Kidney capillary endothelial cell (primary cell): ENCODE measurements around the gene RNF213.

ENCODE experiments used
- DNase-seq: peaks from one replicate; pipeline ENCODE4 v3.0.0-alpha.2; 2018; ENCODE audit warnings: low spot score

The RNF213 gene

DNA sequence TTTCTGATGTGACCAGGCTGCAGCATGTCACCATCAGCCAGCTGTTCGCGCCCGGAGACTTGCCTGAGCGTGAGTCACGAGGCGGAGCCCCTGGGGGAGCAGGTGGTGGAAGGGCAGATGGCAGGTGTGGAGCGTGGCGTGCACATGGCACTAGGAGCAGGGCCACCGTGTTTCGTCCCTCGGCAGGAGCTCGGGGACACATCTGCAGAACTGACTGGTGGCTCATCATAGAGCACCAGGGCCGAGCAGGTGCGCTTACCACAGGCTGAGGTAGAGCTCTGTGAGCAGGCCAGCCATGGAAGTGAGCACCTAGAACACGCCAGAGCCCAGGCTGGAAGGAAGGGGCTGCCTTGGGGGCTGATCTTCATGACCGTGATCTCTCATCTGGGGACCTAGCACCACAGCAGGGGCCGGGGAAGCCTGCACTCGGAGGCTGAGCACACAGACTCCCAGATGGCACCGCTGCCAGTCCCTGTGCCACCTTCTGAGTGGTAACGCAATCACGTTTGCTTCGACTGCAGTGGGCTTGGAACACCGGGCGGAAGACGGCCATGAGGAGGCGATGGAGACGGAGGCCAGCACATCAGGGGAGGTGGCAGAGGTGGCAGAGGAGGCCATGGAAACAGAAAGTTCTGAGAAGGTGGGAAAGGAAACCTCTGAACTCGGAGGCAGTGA lies 92.5 kb downstream of the RNF213 start:
- DNase-seq: no peak

DNA sequence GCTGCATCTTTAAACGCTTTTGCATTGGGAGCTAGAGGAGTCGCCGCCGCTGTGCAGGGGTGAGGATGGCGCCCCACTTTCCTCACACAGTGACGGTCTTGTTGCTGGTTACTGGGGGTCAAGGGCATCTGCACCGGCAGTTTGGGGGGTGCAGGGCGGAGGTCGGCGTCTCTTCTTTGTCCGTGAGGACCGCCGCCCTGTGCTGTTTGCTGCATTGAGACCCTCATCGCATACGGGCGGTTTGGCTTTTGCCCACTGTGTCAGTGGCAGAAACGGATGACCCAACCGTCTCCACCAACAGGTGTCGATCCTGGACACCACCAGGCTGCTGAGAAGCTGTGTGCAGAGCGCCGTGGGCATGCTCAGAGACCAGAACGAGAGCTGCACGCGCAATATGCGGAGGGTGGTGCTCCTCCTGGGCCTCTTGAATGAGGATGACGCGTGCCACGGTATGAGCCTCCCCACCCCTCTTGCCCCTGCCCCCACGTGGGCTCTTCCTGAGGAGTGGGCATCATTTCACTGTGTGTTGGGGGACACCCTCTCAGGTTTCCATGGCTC lies 93.1 kb downstream of the RNF213 start:
- DNase-seq: no peak

DNA sequence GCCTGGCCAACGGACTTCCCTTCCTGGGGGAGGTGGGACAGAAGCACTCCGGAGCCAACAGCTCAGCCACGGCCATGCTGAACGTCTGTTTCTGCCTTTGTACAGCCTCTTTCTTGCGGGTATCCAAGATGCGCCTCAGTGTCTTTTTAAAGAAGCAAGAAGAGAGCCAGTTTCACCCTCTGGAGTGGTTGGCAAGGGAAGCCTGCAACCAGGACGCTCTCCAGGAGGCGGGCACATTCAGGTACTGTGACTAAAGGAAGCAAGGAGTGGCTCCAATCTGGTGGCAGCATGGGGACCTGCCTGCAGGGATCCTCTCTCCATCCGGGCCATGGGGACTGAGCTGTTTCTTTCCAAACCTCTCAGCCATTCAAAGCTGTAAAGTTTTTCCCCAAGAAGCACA lies 93.7 kb downstream of the RNF213 start:
- DNase-seq: no peak

DNA sequence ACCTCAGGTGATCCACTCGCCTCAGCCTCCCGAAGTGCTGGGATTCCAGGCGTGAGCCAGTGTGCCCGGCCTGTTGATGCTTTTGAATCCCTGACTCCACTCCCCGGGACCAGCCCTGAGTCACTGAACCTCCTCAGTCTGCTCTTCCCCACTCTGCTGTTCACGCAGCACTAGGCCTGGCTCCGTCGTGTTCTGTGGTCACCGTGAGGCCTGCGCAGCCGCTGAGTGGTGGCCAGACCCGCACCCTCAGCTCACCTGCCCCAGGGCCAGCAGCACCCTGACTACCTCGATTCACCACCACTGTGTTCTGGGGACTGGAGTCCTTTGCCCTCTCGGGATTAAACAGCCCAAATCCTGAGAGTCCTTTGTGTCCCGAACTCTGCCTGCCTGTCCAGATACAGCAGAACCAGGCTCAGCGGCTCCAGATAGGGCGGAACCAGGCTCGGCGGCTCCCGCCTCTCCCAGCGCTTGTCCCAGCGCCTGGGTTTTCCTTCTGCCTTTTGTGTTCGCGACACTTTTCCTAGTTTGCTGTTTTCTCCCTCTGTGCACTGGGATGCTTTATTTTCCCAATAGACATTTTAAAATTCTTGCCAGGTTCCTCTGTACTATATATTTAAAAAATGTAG lies 95.7 kb downstream of the RNF213 start:
- DNase-seq: no peak

DNA sequence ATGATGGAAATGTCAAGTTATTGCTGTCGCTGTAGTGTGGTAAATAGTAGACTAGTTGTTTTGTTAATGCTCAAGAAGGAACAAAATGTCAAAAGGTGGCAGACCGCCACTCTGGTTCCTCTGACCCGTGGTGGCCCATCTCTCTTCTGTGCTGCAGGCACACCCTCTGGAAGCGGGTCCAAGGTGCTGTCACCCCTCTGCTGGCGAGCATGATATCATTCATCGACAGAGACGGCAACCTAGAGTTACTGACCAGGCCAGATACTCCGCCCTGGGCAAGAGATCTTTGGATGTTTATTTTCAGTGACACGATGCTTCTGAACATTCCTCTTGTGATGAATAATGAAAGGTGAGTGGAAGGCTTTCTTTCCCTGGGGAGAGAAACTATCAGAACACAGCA lies 97.5 kb downstream of the RNF213 start:
- DNase-seq: no peak

DNA sequence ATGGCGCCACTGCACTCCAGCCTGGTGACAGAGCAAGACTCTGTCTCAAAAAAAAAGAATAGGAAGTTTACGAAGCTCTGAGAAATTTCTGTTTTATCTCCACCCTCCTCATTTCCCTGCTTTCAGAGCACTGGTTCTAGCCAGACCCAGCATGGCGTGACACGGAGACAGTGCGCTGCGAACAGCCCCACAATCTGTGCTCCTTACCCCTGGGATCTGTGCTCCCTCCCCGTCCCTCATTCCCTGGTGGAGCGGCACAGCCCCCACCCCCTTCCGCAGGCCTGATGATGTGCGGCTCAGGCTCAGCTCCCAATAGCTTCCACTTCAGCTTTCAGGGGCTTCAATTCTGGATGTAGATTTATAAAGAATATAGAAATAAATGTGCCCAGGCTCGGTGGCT lies 98.2 kb downstream of the RNF213 start:
- DNase-seq: no peak

DNA sequence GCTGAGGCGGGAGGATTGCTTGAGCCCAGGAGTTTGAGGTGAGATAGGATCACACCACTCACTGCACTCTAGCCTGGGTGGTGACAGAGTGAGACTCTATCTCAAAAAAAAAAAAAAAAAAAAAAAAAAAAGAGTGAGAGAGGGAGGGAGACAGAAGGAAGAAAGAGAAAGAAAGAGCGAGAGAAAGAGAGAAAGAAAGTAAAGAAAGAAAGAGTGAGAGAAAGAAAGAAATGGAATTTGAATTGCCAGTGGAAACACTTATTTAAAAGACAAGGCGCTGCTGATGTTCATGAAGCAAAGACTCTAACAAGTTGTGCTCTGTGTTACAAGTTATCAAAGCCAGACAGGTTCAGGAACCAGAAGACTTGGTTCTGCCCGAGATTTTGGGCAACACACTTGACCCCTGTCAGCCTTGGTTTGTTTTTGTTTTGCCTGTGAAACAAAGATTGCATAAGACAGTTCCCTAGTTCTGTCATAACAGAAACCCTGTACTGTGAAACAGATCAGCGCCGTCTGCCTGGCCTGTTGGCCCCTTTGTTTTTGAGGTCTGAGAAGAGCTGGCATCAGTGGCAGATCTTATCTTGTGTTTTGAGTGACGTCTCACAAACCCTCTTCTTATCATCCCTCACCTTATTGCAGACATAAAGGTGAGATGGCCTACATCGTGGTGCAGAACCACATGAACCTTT lies 98.9 kb downstream of the RNF213 start:
- no peak for DNase-seq

DNA sequence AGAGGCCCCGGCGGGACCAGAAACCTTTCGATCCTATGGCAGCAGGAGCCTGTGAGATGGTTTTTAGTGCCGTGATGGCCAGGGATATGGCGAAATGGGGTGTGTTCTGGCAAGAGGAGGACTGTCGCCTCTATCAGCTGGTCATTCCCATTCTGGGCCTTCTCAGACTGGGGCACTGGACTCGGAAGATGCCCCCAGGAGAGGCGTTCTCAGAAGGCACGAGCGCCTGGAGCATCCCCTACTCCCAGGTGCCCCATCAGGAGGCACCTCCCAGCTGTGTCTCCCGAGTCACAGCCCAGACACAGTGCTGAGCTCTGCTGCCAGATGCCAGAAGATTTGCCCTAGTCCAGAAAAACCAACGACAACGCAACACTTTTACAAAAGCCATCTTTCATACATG lies 99.7 kb downstream of the RNF213 start:
- DNase-seq: no peak

DNA sequence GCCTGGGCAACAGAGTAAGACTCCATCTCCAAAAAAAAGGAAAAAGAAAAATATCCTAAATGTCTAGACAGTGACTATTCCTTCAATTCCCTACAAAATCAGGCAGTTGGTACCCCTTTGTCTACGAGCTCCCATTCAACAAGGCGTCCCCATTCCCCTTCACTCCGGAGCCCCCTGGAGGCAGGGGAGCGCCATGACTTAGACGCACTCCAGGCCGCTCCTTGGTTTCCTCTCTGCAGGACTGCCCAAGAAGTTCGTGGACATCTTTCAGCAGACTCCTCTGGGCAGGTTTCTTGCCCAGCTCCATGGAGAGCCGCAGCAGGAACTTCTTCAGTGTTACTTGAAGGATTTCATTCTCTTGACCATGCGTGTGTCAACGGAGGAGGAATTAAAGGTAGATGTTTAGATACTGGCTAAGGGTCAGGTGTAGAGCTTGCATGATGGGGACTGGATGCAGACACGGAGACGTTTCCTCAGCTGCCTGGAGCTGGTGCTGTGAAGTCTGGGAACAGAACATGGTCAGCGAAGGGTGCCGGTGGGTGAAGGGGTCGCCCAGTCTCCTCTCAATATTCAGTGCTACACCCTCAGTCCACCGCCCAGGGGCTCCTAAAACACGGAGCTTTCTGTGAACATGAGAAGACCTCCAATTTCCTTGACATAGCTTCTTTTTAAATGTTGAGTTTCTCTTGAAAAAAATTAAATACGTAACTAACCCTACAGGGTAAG lies 101.0 kb downstream of the RNF213 start:
- DNase-seq: peak; percentile 9

DNA sequence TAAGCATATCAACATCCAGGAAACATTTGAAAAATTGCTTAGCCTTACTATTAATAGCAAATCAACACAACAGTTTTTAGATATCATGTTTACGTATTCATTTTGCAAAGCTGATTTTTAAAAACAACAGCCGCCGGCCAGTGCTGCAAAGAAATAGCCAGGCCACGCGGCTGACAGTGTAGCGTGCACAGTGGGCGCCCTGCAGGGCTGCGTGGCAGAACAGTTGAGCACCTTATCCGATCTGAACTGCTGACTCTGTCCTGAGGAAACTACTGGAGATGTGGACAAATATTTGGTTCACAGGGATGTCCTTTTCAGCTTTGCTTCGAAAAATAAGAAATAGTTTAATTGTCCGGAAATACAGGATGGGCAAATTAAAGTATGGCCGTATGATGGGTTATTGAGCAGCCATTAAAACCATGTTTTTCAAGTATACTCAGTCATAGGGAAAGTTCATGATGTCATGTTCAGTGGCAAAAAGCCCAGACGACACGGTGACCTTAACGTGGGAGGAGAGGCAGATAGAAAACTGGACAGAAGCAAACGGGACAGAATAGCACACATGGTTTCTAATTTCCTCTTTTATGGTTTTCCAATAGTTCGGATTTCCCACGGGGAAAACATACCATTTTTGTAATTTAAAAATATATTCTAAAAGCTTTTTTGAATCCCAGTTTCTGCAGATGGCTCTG lies 101.9 kb downstream of the RNF213 start:
- no peak for DNase-seq

DNA sequence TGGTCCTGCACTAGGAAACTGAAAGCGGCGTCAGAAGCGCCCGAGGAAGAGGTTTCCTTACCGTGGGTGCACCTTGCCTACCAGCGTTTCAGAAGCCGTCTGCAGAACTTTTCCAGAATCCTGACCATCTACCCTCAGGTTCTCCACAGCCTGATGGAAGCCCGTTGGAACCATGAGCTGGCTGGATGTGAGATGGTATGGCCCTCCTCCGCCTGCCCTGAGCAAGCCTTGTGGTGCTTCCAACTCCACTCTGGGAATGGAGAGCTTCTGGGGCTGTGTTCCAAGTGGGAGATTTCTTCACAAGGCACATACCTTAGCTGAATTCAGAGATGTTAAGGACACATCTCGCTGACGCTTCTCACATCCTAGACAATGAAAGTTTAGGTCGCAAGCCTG lies 102.5 kb downstream of the RNF213 start:
- no peak for DNase-seq

DNA sequence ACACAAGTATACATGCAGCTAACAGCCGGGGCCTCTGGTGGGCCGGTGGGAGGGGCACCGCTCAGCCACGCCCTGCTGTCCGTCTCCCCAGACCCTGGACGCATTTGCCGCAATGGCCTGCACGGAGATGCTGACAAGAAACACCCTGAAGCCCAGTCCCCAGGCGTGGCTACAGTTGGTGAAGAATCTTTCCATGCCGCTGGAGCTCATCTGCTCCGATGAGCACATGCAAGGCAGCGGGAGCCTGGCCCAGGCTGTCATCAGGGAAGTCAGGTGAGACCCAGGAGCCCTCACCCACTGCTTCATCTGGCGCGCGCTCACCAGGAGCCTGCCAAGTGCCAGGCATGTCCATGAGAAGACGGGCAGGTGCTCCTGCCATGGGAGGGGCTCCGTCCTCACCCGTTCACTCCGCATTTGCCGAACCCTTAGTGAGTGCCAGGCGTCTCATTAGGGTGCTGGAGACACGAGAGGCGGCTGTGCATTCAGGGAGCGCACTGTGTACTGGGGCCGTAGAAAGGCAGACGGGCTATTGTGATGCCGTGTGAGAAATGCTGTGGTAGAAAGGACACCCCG lies 103.0 kb downstream of the RNF213 start:
- DNase-seq: no peak

DNA sequence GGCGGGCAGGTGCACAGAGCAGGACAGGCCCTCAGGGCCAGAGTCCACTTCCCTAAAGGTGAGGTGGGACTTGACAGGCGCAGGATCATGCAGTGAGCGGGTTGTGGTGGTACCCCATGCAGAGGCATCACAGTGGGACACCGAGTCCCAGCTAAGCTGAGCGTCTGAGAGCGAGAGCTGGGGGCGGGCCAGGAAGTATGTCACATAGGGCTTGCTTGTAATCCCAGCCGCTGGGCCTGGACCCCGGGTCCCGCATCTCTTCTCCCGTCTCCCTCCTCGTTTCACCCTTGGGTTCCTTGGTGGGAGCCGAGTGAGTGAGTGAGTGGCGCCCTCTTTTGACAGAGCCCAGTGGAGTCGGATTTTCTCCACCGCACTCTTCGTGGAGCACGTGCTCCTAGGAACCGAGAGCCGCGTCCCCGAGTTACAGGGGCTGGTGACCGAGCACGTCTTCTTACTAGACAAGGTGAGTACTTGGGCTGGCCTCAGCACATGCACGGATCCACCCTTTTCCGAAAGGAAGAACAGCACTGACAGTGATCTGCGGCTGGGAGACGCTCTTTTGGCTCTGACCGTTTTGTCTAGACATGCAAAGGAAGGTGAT lies 103.5 kb downstream of the RNF213 start:
- peak; percentile 5 for DNase-seq

DNA sequence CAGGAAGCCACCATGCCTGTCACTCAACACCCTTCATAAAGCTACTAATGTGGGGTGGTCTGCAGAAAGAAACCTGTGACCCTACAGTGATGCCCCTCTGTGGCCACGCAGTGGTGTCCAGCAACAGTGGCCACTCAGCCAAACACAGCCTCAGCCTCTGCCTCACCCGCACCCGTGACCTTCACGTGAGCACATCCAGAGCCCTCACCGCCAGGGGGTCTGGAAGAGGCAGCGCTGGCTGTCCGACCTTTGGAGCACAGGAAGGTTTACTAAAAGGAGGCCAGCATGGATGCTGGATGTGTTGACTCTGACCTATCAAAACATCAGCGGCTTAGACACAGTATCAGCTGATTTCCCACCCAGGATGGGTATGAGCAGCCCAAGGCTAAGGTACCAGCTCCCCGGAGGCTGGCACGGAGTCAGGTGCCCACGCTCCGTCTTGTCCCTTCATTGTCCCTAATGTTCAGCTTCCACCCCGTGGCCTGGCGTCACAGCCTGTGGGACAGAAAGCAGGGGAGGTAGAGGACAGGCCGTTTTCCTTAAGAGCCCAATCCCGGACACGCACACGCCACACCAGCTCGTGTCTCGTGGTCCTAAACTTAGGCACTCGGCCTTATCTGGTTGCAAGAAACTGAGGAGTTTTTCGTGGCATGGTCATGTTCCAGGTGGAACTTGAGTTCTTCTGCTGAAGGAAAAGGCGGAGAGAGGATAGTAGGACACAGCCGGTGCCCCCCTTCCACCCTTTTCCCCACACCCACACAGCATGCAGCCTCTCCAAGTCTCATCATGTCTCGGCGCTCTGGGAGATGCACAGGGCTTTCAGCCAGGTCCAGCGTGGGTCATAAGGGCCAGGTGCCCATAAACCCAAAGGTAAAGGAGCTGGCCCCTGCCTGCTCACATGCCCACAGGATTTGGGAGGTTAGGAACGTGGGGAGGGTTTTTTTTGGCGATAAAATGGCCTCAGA lies 104.6 kb downstream of the RNF213 start:
- no peak for DNase-seq

DNA sequence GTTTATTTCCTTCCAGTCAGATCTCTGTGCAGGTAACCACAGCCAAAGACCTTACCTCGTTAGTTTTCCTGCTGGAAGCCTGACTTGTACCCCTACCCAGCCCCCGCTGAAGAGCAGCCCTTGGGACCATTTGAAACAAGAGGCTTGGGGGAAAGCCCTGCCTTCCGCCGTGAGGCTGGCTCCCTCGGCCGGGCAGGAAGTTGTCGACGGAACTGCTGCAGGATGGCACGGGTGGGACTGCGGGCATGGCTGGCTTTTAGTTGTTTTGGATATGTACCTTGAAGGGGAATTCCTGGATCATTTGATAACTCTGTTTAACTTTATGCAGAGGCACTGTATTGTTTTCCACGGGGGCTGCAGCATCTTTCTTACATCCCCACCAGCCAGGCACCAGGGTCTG lies 105.3 kb downstream of the RNF213 start:
- DNase-seq: no peak

DNA sequence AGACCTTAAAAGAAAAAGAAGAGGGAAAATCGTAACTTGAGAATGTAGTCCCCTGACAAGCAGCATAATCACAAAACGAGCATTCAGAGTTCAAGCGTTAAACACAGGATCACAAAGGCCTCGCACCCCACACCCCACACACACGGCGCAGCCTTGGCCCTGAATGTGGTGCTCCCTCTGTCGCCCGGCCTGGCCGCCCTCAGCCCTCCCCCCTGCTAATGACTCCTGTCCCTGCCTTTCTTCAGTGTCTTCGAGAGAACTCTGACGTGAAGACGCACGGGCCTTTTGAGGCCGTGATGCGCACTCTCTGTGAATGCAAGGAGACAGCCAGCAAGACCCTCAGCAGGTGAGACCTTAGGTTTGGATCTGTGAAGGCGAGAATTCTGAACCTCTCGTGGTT lies 106.9 kb downstream of the RNF213 start:
- DNase-seq: no peak

DNA sequence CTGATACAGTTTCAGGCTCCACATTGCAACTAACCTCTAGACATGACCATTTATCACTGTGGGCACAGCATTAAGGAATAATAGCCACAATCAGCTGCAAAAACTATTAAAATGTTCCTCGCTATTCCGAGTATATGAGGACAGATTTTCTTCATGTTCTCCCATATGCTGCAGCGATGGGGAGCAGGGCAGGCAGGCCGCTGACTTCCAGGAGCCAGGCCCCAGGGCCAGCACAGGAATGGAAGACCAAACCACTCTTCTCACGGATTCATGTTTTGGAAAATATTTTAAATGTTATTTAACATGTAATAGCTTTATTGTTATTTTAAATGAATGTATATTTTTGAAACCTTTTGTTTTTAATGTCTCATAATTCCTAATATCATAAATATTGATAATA lies 110.5 kb downstream of the RNF213 start:
- DNase-seq: no peak

DNA sequence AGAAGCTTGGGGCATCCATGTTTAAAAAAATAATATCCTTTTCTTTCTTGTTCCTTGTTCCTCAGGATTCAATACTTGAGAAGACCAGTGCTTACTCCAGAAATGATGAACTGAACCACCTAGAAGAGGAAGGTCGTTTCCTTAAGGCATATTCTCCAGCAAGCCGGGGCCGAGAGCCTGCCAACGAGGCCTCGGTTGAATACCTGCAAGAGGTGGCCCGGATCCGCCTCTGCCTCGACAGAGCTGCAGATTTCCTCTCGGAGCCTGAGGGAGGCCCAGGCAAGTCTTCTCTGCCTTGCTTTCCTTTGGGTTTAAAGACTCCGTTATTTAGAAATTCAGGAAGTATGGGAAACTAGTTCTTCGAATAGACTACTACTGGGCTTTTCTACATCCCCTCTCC lies 111.8 kb downstream of the RNF213 start:
- DNase-seq: no peak

DNA sequence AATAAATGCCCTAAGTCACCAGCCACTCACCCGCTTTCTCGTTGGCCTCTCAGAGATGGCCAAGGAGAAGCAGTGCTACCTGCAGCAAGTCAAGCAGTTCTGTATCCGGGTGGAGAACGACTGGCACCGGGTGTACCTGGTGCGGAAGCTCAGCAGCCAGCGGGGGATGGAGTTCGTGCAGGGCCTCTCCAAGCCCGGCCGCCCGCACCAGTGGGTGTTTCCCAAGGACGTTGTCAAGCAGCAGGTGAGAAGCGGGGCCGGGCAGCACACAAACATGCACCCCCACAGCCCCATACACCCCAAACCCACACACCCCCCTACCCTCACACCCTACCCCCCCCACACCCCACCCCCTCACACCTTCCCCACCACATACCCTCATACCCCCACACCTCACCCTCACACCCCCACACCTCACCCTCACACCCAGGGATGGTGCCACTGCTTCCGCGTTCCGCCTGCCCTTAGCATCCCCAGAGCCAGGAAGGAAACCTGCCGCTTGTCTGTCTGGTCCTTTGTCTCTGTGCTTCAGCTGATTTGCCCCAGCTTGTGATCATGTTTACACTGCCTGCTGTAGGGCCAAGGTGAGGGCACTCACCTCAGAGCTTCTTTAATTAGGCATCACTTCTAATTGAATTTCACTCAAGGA lies 112.4 kb downstream of the RNF213 start:
- DNase-seq: no peak
